ENCODE data around the gene USP20.

- TF ChIP-seq CTCF (IDR thresholded peaks at IDR 0.05; ENCODE audit: extremely low read depth in 1 of 2, insufficient read depth in 1 of 2, low read depth in 1 of 2, low read length in 2 of 2) = no peak
- TF ChIP-seq POLR2A (IDR thresholded peaks at IDR 0.05; ENCODE audit: low read depth, low read length) = no peak
- no peak for TF ChIP-seq EZH2 (IDR thresholded peaks at IDR 0.05; ENCODE audit: borderline replicate concordance, low read depth, low read length, severe bottlenecking)
- no peak for TF ChIP-seq MYC (IDR thresholded peaks at IDR 0.05; ENCODE audit: low read depth, low read length)
- TF ChIP-seq MAX (IDR thresholded peaks at IDR 0.05; ENCODE audit: insufficient read depth, insufficient read length) = no peak
- no peak for TF ChIP-seq FOS (IDR thresholded peaks at IDR 0.05; ENCODE audit: borderline replicate concordance, insufficient read depth, low read length)
- no peak for TF ChIP-seq GATA2 (IDR thresholded peaks at IDR 0.05; ENCODE audit: insufficient read depth, insufficient read length, low read depth, low read length)
Measured at GRCh38 chr9:129835860-129836223, 584 bp downstream of the USP20 start.
